Ishikawa (cell line): Measurements from ENCODE around the gene TLE7.

Experiments
- CEBPB ChIP-seq: IDR thresholded peaks from 2 replicates; pipeline ENCODE4 v1.6.1; 2012
- CREB1 ChIP-seq: IDR thresholded peaks from 2 replicates; pipeline ENCODE4 v1.6.1; 2012; ENCODE audit warnings: low read depth
- EGR1 ChIP-seq: IDR thresholded peaks from 2 replicates; pipeline ENCODE4 v1.6.1; 2012
- EP300 ChIP-seq: IDR thresholded peaks from 2 replicates; pipeline ENCODE4 v1.6.1; 2012; ENCODE audit warnings: borderline replicate concordance
- FOXM1 ChIP-seq: IDR thresholded peaks from 2 replicates; pipeline ENCODE4 v1.6.1; 2012; ENCODE audit warnings: low read depth, borderline replicate concordance
- MAX ChIP-seq: IDR thresholded peaks from 2 replicates; pipeline ENCODE4 v1.6.1; 2012
- NFIC ChIP-seq: IDR thresholded peaks from 2 replicates; pipeline ENCODE4 v1.6.1; 2012
- RAD21 ChIP-seq: IDR thresholded peaks from 2 replicates; pipeline ENCODE4 v1.6.1; 2012; ENCODE audit warnings: low read depth
- REST ChIP-seq: IDR thresholded peaks from 2 replicates; pipeline ENCODE4 v1.6.1; 2012; ENCODE audit warnings: low read depth, mild to moderate bottlenecking
- TAF1 ChIP-seq: IDR thresholded peaks from 2 replicates; pipeline ENCODE4 v1.6.1; 2012; ENCODE audit warnings: low read depth, mild to moderate bottlenecking
- TCF12 ChIP-seq: IDR thresholded peaks from 2 replicates; pipeline ENCODE4 v1.6.1; 2012; ENCODE audit warnings: low read depth
- TEAD4 ChIP-seq: IDR thresholded peaks from 2 replicates; pipeline ENCODE4 v1.6.1; 2012
- USF1 ChIP-seq: IDR thresholded peaks from 2 replicates; pipeline ENCODE4 v1.6.1; 2012
- YY1 ChIP-seq: IDR thresholded peaks from 2 replicates; pipeline ENCODE4 v1.6.1; 2012; ENCODE audit warnings: low read depth
- ZBTB7A ChIP-seq: IDR thresholded peaks from 2 replicates; pipeline ENCODE4 v1.6.1; 2012; ENCODE audit warnings: low read depth

Gene TLE7

GRCh38 chr16:71436473-71436872 lies 5.4 kb downstream of the TLE7 start:
- TF ChIP-seq YY1 (no peak), EGR1 (no peak), TAF1 (no peak), USF1 (no peak), ZBTB7A (no peak), FOXM1 (no peak)

GRCh38 chr16:71432906-71433305 lies 8.9 kb downstream of the TLE7 start:
- TF ChIP-seq CEBPB (no peak), CREB1 (no peak), USF1 (no peak), REST (no peak), RAD21 (no peak), TAF1 (no peak), YY1 (no peak), ZBTB7A (no peak)

- TF ChIP-seq REST (no peak), USF1 (no peak)
These were observed 9.9 kb downstream of the TLE7 start for GRCh38 chr16:71431991-71432390.

- TF ChIP-seq MAX, result no peak
- no peak for TF ChIP-seq YY1
- TF ChIP-seq CEBPB, result no peak
- TF ChIP-seq EGR1, result no peak
- TF ChIP-seq FOXM1, result no peak
- no peak for TF ChIP-seq CREB1
- no peak for TF ChIP-seq REST
- no peak for TF ChIP-seq EP300
- no peak for TF ChIP-seq TAF1
These were observed 10.7 kb downstream of the TLE7 start for GRCh38 chr16:71431176-71431575.

- TF ChIP-seq EGR1, result no peak
- TF ChIP-seq TCF12, result no peak
- TF ChIP-seq MAX, result no peak
- TF ChIP-seq RAD21, result no peak
- TF ChIP-seq NFIC, result no peak
- TF ChIP-seq TEAD4, result no peak
- no peak for TF ChIP-seq CREB1
- TF ChIP-seq FOXM1, result no peak
- no peak for TF ChIP-seq EP300
These were observed 11.1 kb downstream of the TLE7 start for GRCh38 chr16:71430744-71431143.
